Nephron progenitor cell (in vitro differentiated cells): Measurements from ENCODE around the gene DEFB123.

ENCODE experiments used
- DNase-seq: peaks from one replicate; pipeline ENCODE4 v3.0.0; 2021
- H3K27ac Mint-ChIP-seq: 2 replicates; pipeline ENCODE4 v1.8.0; 2021; ENCODE audit warnings: mild to moderate bottlenecking, moderate library complexity, mixed read lengths
- H3K27me3 Mint-ChIP-seq: 2 replicates; pipeline ENCODE4 v1.8.0; 2021; ENCODE audit warnings: mild to moderate bottlenecking, low read depth, mixed read lengths; ENCODE audit not compliant: poor library complexity
- H3K36me3 Mint-ChIP-seq: 2 replicates; pipeline ENCODE4 v1.8.0; 2021; ENCODE audit warnings: low read depth, mixed read lengths
- H3K4me1 Mint-ChIP-seq: 2 replicates; pipeline ENCODE4 v1.8.0; 2021; ENCODE audit warnings: mixed read lengths
- H3K4me3 Mint-ChIP-seq: 2 replicates; pipeline ENCODE4 v1.8.0; 2021; ENCODE audit warnings: mild to moderate bottlenecking, moderate library complexity, mixed read lengths
- H3K9me3 Mint-ChIP-seq: 2 replicates; pipeline ENCODE4 v1.8.0; 2021; ENCODE audit warnings: mild to moderate bottlenecking, moderate library complexity, mixed read lengths
- CTCF ChIP-seq: fragments of 200-600 bp; sonication (generic); IDR thresholded peaks from 2 replicates; pipeline ENCODE4 v1.5.0; 2021; ENCODE audit warnings: antibody characterized with exemption

Gene DEFB123

GRCh38 chr20:31490752-31491151 lies 50.3 kb downstream of the DEFB123 start:
- H3K27me3 Mint-ChIP-seq: peaks cover 8% of the 10 kb centered on the region
- H3K4me1 Mint-ChIP-seq: no peaks in the 10 kb centered on the region
- H3K36me3 Mint-ChIP-seq: no peaks in the 10 kb centered on the region

GRCh38 chr20:31494131-31494530 lies 53.7 kb downstream of the DEFB123 start:
- Mint-ChIP-seq H3K27me3 (peaks cover 12% of the 10 kb centered on the region), H3K27ac (no peak overlapping the region), H3K4me1 (no peaks in the 10 kb centered on the region), H3K36me3 (no peaks in the 10 kb centered on the region), H3K4me3 (no peak overlapping the region), H3K9me3 (peaks cover 35% of the 10 kb centered on the region)
- DNase-seq: no peak
- no peak for TF ChIP-seq CTCF

More at GRCh38 chr20:31490752-31491151, 50.3 kb downstream of the DEFB123 start:
- H3K9me3 Mint-ChIP-seq: peaks cover 46% of the 10 kb centered on the region
- no peak for DNase-seq
- H3K4me3 Mint-ChIP-seq: no peak overlapping the region
- TF ChIP-seq CTCF: no peak
- H3K27ac Mint-ChIP-seq: no peak overlapping the region

GRCh38 chr20:31496761-31497295 lies 56.4 kb downstream of the DEFB123 start:
- peaks cover 25% of the 10 kb centered on the region for H3K9me3 Mint-ChIP-seq
- no peaks in the 10 kb centered on the region for H3K4me1 Mint-ChIP-seq
- no peak for DNase-seq
- H3K27me3 Mint-ChIP-seq: peaks cover 12% of the 10 kb centered on the region
- H3K27ac Mint-ChIP-seq: no peak overlapping the region
- TF ChIP-seq CTCF: no peak
- no peak overlapping the region for H3K4me3 Mint-ChIP-seq
- H3K36me3 Mint-ChIP-seq: no peaks in the 10 kb centered on the region

- peaks cover 24% of the 10 kb centered on the region for H3K9me3 Mint-ChIP-seq
- no peak overlapping the region for H3K27ac Mint-ChIP-seq
- no peak overlapping the region for H3K4me3 Mint-ChIP-seq
- no peak for TF ChIP-seq CTCF
- no peaks in the 10 kb centered on the region for H3K4me1 Mint-ChIP-seq
- no peak for DNase-seq
- peaks cover 20% of the 10 kb centered on the region for H3K27me3 Mint-ChIP-seq
- no peaks in the 10 kb centered on the region for H3K36me3 Mint-ChIP-seq
These were observed 57.6 kb downstream of the DEFB123 start for GRCh38 chr20:31497838-31498540.
